Esophagus squamous epithelium (tissue), 5 donors: ENCODE measurements around the gene RNASE7. TPM values are rescaled to one million over a fixed set of nuclear protein-coding genes. Genes with fewer than 3 reads are reported as not detected.

Experiments
- DNase-seq: peaks from one replicate; lab custom pipeline; 2025; lab: John Stamatoyannopoulos, UW
- H3K27ac ChIP-seq, 4 donors: fragments of 200-600 bp; sonication (generic); one replicate each; pipeline ENCODE4 v1.5.1; 2016 to 2019; ENCODE audit warnings: mild to moderate bottlenecking in 1 of 4
- H3K27me3 ChIP-seq, 4 donors: fragments of 200-600 bp; sonication (generic); 1 replicate in 3 of 4; 2 replicates in 1 of 4; pipeline versions ENCODE4 v1.5.1 to v1.6.0; 2017 to 2021; ENCODE audit warnings: antibody characterized with exemption in 1 of 4
- H3K36me3 ChIP-seq, 3 donors: fragments of 200-600 bp; sonication (generic); one replicate each; pipeline ENCODE4 v1.5.1; 2016 to 2019
- H3K4me1 ChIP-seq, 3 donors: fragments of 200-600 bp; sonication (generic); one replicate each; pipeline ENCODE4 v1.5.1; 2017 to 2019
- H3K4me3 ChIP-seq, 4 donors: fragments of 200-600 bp; sonication (generic); 1 replicate in 3 of 4; 2 replicates in 1 of 4; pipeline ENCODE4 v1.5.1; 2016 to 2019; ENCODE audit warnings: mild to moderate bottlenecking in 2 of 4, moderate library complexity in 1 of 4
- H3K9me3 ChIP-seq, 3 donors: fragments of 200-600 bp; sonication (generic); one replicate each; pipeline ENCODE4 v1.5.1; 2016 to 2019
- CTCF ChIP-seq, 6 experiments: fragments of 450-650 bp in 4 of 6; fragments of 200-600 bp in 2 of 6; sonication (generic) in 2 of 6; IDR thresholded peaks; one replicate each; pipeline ENCODE4 v1.5.1; 2016 to 2019; ENCODE audit warnings: antibody characterized with exemption in 6 of 6, mild to moderate bottlenecking in 4 of 6, moderate library complexity in 4 of 6
- POLR2A ChIP-seq, 4 donors: fragments of 450-650 bp; IDR thresholded peaks; one replicate each; pipeline ENCODE4 v1.6.1; 2017; ENCODE audit warnings: antibody characterized with exemption in 4 of 4, mild to moderate bottlenecking in 4 of 4, moderate library complexity in 3 of 4
- WGBS, 2 donors: methylation state at CpG; one replicate each; pipeline ENCODE4 v1.1.5; 2018; 5-methylcytosine and 5-hydroxymethylcytosine counted together
- intact Hi-C: fragments of 100-400 bp; cut with DNase I; formaldehyde crosslinking; loops from one replicate; pipeline ENCODE4 v1.15.0; 2022
- total RNA-seq, 4 donors: library from RNA; depleted of rRNA; stranded (reverse); fragments of >200 nt; gene quantifications; one replicate each; pipeline ENCODE4 v1.1.0, GENCODE V29; 2016
- donor health status: DM: yes; HTN: yes; CAD: no.

RNASE7 gene
- total RNA-seq, 4 donors from 2014 or later = 0.97 to 13.3 (median 1.1) TPM; not detected in 1

- H3K27ac ChIP-seq = no peak overlapping the region
- 89% methylated on average over 7 of the region's 30 CpGs; no CpG with 5 or more reads in 1 of the 2 donors for WGBS, 2 donors
- intact Hi-C loops = no loop called here
- peaks cover 4 to 81% (median 6%) of the 10 kb centered on the region in 3 donors for H3K36me3 ChIP-seq
- H3K4me1 ChIP-seq = peaks cover 0 to 15% (median 3%) of the 10 kb centered on the region in 3 donors
- H3K27me3 ChIP-seq = no peaks in the 10 kb centered on the region
- no peaks in the 10 kb centered on the region for H3K9me3 ChIP-seq
- TF ChIP-seq CTCF (IDR thresholded peaks at IDR 0.05) (no peak), POLR2A (IDR thresholded peaks at IDR 0.05) (no peak)
- no peak for DNase-seq
- no peak overlapping the region for H3K4me3 ChIP-seq
Observed at GRCh38 chr14:21081521-21082142, 39.5 kb downstream of the RNASE7 start.

GRCh38 chr14:21083565-21084325 lies 41.6 kb downstream of the RNASE7 start:
- peaks cover 0 to 80% (median 5%) of the 10 kb centered on the region in 3 donors for H3K36me3 ChIP-seq

GRCh38 chr14:21084396-21084795 lies 42.2 kb downstream of the RNASE7 start:
- peaks cover 0 to 28% (median 6%) of the 10 kb centered on the region in 3 donors for H3K4me1 ChIP-seq
- no peaks in the 10 kb centered on the region for H3K9me3 ChIP-seq
- DNase-seq = no peak
- TF ChIP-seq POLR2A (IDR thresholded peaks at IDR 0.05) (no peak), CTCF (IDR thresholded peaks at IDR 0.05) (no peak)
- H3K27ac ChIP-seq = no peak overlapping the region
- H3K27me3 ChIP-seq = no peaks in the 10 kb centered on the region
- intact Hi-C loops = no loop called here
- peaks cover 0 to 80% (median 5%) of the 10 kb centered on the region in 3 donors for H3K36me3 ChIP-seq
- WGBS, 2 donors = 88 to 92% methylated on average over 1 to 2 of the region's 2 CpGs
- H3K4me3 ChIP-seq = no peak overlapping the region

More at GRCh38 chr14:21083565-21084325, 41.6 kb downstream of the RNASE7 start:
- intact Hi-C loops = no loop called here
- no peak for TF ChIP-seq CTCF (IDR thresholded peaks at IDR 0.05)
- no peak for TF ChIP-seq POLR2A (IDR thresholded peaks at IDR 0.05)
- Histone ChIP-seq H3K27me3 (no peaks in the 10 kb centered on the region), H3K27ac (no peak overlapping the region), H3K9me3 (no peaks in the 10 kb centered on the region), H3K4me3 (no peak overlapping the region), H3K4me1 (peaks cover 0 to 28% (median 6%) of the 10 kb centered on the region in 3 donors)
- no peak for DNase-seq
- WGBS, 2 donors = 90 to 92% methylated on average over 2 to 6 of the region's 11 CpGs

GRCh38 chr14:21084998-21085853 lies 43.1 kb downstream of the RNASE7 start:
- TF ChIP-seq POLR2A (IDR thresholded peaks at IDR 0.05) (no peak), CTCF (IDR thresholded peaks at IDR 0.05) (no peak)
- Histone ChIP-seq H3K4me3 (no peak overlapping the region), H3K9me3 (no peaks in the 10 kb centered on the region), H3K27ac (peak overlapping the region in 2 of 4 donors; percentile 13 to 50), H3K4me1 (peaks cover 0 to 34% (median 6%) of the 10 kb centered on the region in 3 donors), H3K36me3 (peaks cover 5 to 80% (median 7%) of the 10 kb centered on the region in 3 donors), H3K27me3 (no peaks in the 10 kb centered on the region)
- intact Hi-C loops = no loop called here
- DNase-seq = no peak
- 57 to 58% methylated on average over 12 to 17 of the region's 17 CpGs for WGBS, 2 donors
